ENCODE measurements around the gene PPIE.

Gene PPIE

GRCh38 chr1:39729842-39730241 is 8.8 kb upstream of the PPIE start:
- H3K4me2 ChIP-seq (ENCODE audit: low read depth, low read length), result no peak overlapping the region
- H3K9ac ChIP-seq (ENCODE audit: low read length), result no peak overlapping the region
- no peak for DNase-seq
- H3K4me1 ChIP-seq (ENCODE audit: low read length), result peaks cover 12% of the 10 kb centered on the region
- no peak overlapping the region for H2AFZ ChIP-seq (ENCODE audit: low read length)
- H3K4me3 ChIP-seq (ENCODE audit: low read length), result no peak overlapping the region
- H4K20me1 ChIP-seq (ENCODE audit: insufficient read depth, low read length), result no peaks in the 10 kb centered on the region
- H3K79me2 ChIP-seq (ENCODE audit: low read length), result no peaks in the 10 kb centered on the region
- H3K9me2 ChIP-seq (replicated peaks; ENCODE audit: insufficient read depth, low read length), result no peaks in the 10 kb centered on the region
- H3K9me3 ChIP-seq (replicated peaks; ENCODE audit: insufficient read depth, low read length), result no peaks in the 10 kb centered on the region
- no peaks in the 10 kb centered on the region for H3F3A ChIP-seq (ENCODE audit: insufficient read depth, low read length)
- no peaks in the 10 kb centered on the region for H3K36me3 ChIP-seq (replicated peaks; ENCODE audit: insufficient read depth, low read length)
- no peak overlapping the region for H3K27ac ChIP-seq (ENCODE audit: low read length)
- TF ChIP-seq EZH2phosphoT487 (IDR thresholded peaks at IDR 0.05; ENCODE audit: low read length) (no peak), CTCF (IDR thresholded peaks at IDR 0.05; ENCODE audit: low read length) (no peak), EZH2 (optimal IDR thresholded peaks at IDR 0.05; ENCODE audit: low read depth, low read length) (no peak)
- no peaks in the 10 kb centered on the region for H3K27me3 ChIP-seq (replicated peaks; ENCODE audit: insufficient read depth, low read length)

- no peak for DNase-seq
- TF ChIP-seq EZH2phosphoT487 (IDR thresholded peaks at IDR 0.05; ENCODE audit: low read length) (no peak), CTCF (IDR thresholded peaks at IDR 0.05; ENCODE audit: low read length) (no peak), EZH2 (optimal IDR thresholded peaks at IDR 0.05; ENCODE audit: low read depth, low read length) (no peak)
- Histone ChIP-seq H3K4me1 (ENCODE audit: low read length) (0 out of 2 replicates have a peak, but pooled peaks cover under 1% of the 10 kb centered on the region), H3K9ac (ENCODE audit: low read length) (no peak overlapping the region), H3K4me3 (ENCODE audit: low read length) (no peak overlapping the region), H2AFZ (ENCODE audit: low read length) (no peak overlapping the region), H4K20me1 (ENCODE audit: insufficient read depth, low read length) (no peaks in the 10 kb centered on the region), H3F3A (ENCODE audit: insufficient read depth, low read length) (no peaks in the 10 kb centered on the region), H3K27ac (ENCODE audit: low read length) (no peak overlapping the region), H3K27me3 (replicated peaks; ENCODE audit: insufficient read depth, low read length) (no peaks in the 10 kb centered on the region), H3K4me2 (ENCODE audit: low read depth, low read length) (no peak overlapping the region), H3K79me2 (ENCODE audit: low read length) (no peaks in the 10 kb centered on the region), H3K9me3 (replicated peaks; ENCODE audit: insufficient read depth, low read length) (no peaks in the 10 kb centered on the region), H3K36me3 (replicated peaks; ENCODE audit: insufficient read depth, low read length) (no peaks in the 10 kb centered on the region), H3K9me2 (replicated peaks; ENCODE audit: insufficient read depth, low read length) (no peaks in the 10 kb centered on the region)
Observed at GRCh38 chr1:39732730-39733129, 6.0 kb upstream of the PPIE start.

- Histone ChIP-seq H2AFZ (ENCODE audit: low read length) (no peak overlapping the region), H4K20me1 (ENCODE audit: insufficient read depth, low read length) (no peaks in the 10 kb centered on the region), H3F3A (ENCODE audit: insufficient read depth, low read length) (no peaks in the 10 kb centered on the region), H3K4me2 (ENCODE audit: low read depth, low read length) (no peak overlapping the region), H3K79me2 (ENCODE audit: low read length) (no peaks in the 10 kb centered on the region), H3K36me3 (replicated peaks; ENCODE audit: insufficient read depth, low read length) (no peaks in the 10 kb centered on the region), H3K9me3 (replicated peaks; ENCODE audit: insufficient read depth, low read length) (no peaks in the 10 kb centered on the region), H3K9ac (ENCODE audit: low read length) (no peak overlapping the region), H3K27ac (ENCODE audit: low read length) (no peak overlapping the region), H3K9me2 (replicated peaks; ENCODE audit: insufficient read depth, low read length) (no peaks in the 10 kb centered on the region), H3K27me3 (replicated peaks; ENCODE audit: insufficient read depth, low read length) (no peaks in the 10 kb centered on the region), H3K4me1 (ENCODE audit: low read length) (no peaks in the 10 kb centered on the region), H3K4me3 (ENCODE audit: low read length) (no peak overlapping the region)
- no peak for DNase-seq
- TF ChIP-seq CTCF (IDR thresholded peaks at IDR 0.05; ENCODE audit: low read length), result no peak
Observed at GRCh38 chr1:39733161-39733560, 5.5 kb upstream of the PPIE start.

Measured in MM.1S (cell line).